Right lung (tissue), 10 donors: ENCODE results near the gene SLC25A3. TPM values are rescaled to one million over a fixed set of nuclear protein-coding genes. Genes with fewer than 3 reads are reported as not detected.
"Not testable (repeated sequence)": the region's sequence is repeated elsewhere in the genome, so short reads cannot be mapped to it uniquely, and the experiment has no call there.

Experiments used
- DNase-seq, 2 donors: peaks; one replicate each; pipeline ENCODE4 v3.0.0-alpha.2; 2013
- long read RNA-seq, 8 donors: transcript quantifications; one replicate each; lab custom pipeline, GENCODE V29; 2026
- polyA plus RNA-seq, 5 donors: library from polyadenylated mRNA; unstranded; fragments of 120-200 nt; gene quantifications; one replicate each; pipeline versions ENCODE4 v1.2.1 to v1.2.3, GENCODE V29; 2013; ENCODE audit warnings: inconsistent platforms in 1 of 5, low replicate concordance in 1 of 5; ENCODE audit not compliant: insufficient read length in 5 of 5, insufficient read depth in 1 of 5

Gene SLC25A3
- polyA plus RNA-seq: 100 to 1,000 TPM; 564 to 636 (median 591) TPM
- long read RNA-seq, donor 1, full-length matches to known transcripts: 300 of 472 reads
- long read RNA-seq, donor 1, partial matches to known transcripts: 152 of 472 reads
- long read RNA-seq, donor 1, other reads (novel, unspliced or antisense): 20 of 472 reads
- long read RNA-seq, donor 2, full-length matches to known transcripts: 175 of 224 reads
- long read RNA-seq, donor 2, partial matches to known transcripts: 37 of 224 reads
- long read RNA-seq, donor 2, other reads (novel, unspliced or antisense): 12 of 224 reads
- long read RNA-seq, donor 3, full-length matches to known transcripts: 232 of 384 reads
- long read RNA-seq, donor 3, partial matches to known transcripts: 132 of 384 reads
- long read RNA-seq, donor 3, other reads (novel, unspliced or antisense): 20 of 384 reads
- long read RNA-seq, donor 4, full-length matches to known transcripts: 149 of 229 reads
- long read RNA-seq, donor 4, partial matches to known transcripts: 74 of 229 reads
- long read RNA-seq, donor 4, other reads (novel, unspliced or antisense): 6 of 229 reads
- long read RNA-seq, donor 5, full-length matches to known transcripts: 350 of 538 reads
- long read RNA-seq, donor 5, partial matches to known transcripts: 156 of 538 reads
- long read RNA-seq, donor 5, other reads (novel, unspliced or antisense): 32 of 538 reads
- long read RNA-seq, donor 6, full-length matches to known transcripts: 269 of 410 reads
- long read RNA-seq, donor 6, partial matches to known transcripts: 114 of 410 reads
- long read RNA-seq, donor 6, other reads (novel, unspliced or antisense): 27 of 410 reads
- long read RNA-seq, donor 7, full-length matches to known transcripts: 85 of 300 reads
- long read RNA-seq, donor 7, partial matches to known transcripts: 134 of 300 reads
- long read RNA-seq, donor 7, other reads (novel, unspliced or antisense): 81 of 300 reads
- long read RNA-seq, donor 8, full-length matches to known transcripts: 90 of 134 reads
- long read RNA-seq, donor 8, partial matches to known transcripts: 38 of 134 reads
- long read RNA-seq, donor 8, other reads (novel, unspliced or antisense): 6 of 134 reads

DNA sequence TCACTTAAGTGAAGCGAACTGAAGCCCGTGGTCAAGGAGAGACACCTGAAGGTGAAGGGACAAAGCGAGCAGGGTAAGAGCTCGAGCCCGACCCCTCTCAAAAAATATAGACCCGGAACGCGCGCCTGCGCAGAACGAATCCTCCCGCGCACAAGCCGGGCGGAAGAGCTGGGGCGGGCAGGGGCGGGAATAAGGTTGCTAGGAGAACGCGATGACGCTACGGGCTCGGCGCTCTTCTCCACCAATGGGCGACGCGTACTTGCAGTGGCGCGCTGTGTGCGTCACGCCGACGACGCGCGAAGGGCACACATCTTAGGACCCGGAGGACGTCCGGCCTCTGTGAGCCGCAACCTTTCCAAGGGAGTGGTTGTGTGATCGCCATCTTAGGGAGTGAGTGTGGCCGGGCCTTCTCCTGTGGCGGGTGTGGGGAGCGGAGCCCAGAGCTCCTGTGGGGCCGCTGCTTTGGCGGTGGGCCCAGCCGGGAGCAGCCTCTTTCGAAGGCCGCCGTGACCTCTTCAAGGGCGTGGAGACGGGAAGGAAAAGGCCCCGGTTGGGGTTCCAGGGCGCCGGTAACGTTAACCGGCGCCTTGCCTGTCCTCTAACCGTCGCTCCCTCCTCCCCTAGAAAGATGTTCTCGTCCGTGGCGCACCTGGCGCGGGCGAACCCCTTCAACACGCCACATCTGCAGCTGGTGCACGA is at the start of gene SLC25A3:
Gene SLC25A3, plus strand, starts transcription at position 336 of the 699 bp plus-strand sequence. Its CDS starts 293 bp downstream, at position 629.
- peak; percentile 98 for DNase-seq

DNA sequence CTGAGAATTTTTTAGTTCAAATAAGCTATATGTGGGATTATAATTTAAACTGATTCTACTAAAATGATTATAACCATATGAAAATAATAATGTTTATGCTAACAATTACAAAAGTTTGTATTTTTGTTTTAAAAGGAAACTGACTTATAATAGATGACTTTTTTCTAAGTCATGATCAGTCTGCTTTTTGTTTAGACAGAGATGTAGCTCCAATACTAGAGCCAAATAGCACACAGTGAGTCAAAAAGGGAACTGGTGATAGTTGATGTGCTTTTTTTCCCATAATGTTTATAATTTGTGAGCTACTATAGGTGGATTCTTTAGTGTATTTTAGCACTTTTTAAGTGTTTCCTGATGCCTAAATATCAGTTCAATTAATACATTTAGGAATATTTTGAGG is 49.8 kb upstream of the SLC25A3 start:
- DNase-seq: no peak

- no peak for DNase-seq
Observed at GRCh38 chr12:98544751-98545150, 48.7 kb upstream of the SLC25A3 start.

GRCh38 chr12:98549371-98550110 is 43.9 kb upstream of the SLC25A3 start:
- no peak for DNase-seq

DNA sequence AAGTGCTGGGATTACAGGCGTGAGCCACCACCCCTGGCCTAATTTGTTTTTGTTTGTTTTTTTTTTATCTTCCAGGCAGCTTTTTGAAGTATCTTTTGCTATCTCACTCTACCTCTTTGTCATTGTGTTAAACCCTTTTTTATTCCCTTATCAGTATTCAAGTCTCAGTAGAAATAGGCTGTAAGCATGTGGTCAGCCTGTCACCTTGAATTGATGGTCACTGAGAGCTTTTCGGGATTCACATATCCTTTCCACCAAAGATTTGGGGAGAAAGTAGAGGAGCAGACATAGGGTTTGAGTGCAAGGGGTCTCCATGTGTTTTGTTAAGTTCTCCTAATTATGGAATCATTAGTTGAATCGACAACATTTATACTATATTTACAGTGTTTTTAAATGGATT is 41.7 kb upstream of the SLC25A3 start:
- no peak for DNase-seq

DNA sequence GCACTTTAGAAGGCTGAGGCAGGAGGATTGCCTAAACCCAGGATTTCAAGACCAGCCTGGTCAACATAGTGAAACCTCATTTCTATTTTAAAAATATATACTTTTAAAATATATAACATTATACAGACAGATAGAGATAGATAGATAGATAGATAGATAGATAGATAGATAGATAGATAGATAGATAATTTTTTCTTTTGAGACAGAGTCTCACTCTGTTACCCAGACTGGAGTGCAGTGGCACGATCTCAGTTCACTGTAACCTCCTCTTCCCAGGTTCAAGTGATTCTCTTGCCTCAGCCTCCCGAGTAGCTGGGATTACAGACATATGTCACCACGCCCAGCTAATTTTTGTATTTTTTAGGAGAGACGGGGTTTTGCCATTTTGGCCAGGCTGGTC is 35.4 kb upstream of the SLC25A3 start:
- DNase-seq: not testable (repeated sequence)

DNA sequence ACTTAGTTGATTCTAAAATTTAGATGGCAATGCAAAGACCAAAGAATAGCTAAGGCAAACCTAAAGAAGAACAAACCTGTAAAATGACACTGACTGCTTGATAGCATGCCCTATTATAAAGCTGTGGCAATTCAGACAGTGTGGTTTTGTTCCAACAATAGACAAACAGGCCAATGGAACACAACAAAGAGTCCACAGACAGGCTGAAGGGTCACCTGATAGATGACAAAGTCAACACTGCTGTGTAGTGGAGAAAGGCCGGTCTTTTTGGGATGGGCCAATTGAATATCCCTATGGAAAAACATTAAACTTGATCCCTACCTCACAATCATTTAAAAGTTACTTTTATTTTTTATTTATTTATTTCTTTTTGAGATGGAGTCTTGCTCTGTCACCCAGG is 33.8 kb upstream of the SLC25A3 start:
- DNase-seq: no peak

DNA sequence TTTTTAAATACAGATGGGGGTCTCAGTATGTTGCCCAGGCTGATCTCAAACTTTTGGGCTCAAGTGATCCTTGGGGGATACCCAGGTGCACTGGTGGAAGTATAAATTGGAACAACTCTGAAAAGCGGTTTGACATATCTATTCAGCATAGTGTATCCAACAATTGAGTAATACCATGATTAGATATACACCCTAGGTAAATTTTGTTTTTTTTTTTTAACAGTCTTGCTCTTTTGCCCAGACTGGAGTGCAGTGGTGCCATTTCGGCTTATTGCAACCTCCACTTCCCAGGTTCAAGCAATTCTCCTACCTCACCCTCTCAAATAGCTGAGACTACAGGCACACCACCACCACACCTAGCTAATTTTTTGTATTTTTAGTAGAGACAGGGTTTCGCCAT is 31.6 kb upstream of the SLC25A3 start:
- DNase-seq: no peak

- no peak for DNase-seq
Observed at GRCh38 chr12:98572010-98572409, 21.5 kb upstream of the SLC25A3 start.

DNA sequence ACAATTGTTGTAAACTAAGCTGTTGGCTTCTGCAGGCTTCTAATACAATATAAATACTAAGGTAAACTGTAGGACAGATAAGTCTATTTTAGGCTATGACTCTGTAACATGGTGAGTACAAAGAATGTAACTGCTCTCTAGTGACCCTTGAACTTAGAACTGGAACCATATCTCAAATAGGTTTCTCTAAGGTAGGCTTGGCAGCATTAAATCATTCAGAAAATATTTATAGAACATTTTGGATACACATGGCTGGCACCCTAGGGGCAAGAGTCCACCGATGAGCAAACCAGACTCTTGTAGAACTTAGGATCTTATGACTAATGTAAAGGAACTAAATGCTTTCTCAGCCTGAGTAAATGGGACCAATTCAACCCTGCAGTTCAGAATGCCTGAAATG is 19.4 kb upstream of the SLC25A3 start:
- no peak for DNase-seq

DNA sequence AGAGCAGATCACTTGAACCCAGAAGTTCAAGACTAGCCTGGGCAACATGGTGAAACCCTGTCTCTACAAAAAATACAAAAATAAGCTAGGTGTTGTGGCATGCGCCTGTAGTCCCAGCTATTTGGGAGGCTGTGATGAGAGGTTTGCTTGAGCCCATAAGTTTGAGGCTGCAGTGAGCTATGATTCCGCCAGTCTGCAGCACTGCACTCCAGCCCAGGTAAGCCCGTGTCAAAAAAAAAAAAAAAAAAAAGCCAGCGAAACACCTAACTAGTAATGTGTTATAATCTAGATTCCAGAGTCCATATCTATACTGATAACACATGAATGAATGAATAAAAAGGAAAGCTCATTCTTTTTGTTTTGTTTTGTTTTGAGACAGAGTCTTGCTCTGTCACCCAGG is 18.5 kb upstream of the SLC25A3 start:
- no peak for DNase-seq

DNA sequence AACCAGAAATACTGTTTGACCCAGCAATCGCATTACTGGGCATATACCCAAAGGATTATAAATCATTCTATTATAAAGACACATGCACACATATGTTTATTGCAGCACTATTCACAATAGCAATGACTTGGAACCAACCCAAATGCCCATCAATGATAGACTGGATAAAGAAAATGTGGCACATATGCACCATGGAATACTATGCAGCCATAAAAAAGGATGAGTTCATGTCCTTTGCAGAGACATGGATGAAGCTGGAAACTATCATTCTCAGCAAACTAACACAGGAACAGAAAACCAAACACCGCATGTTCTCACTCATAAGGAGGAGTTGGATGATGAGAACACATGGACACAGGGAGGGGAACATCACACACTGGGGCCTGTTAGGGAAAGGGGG is 16.7 kb upstream of the SLC25A3 start:
- not testable (repeated sequence) for DNase-seq

- no peak for DNase-seq
Observed at GRCh38 chr12:98578392-98578791, 15.1 kb upstream of the SLC25A3 start.

DNA sequence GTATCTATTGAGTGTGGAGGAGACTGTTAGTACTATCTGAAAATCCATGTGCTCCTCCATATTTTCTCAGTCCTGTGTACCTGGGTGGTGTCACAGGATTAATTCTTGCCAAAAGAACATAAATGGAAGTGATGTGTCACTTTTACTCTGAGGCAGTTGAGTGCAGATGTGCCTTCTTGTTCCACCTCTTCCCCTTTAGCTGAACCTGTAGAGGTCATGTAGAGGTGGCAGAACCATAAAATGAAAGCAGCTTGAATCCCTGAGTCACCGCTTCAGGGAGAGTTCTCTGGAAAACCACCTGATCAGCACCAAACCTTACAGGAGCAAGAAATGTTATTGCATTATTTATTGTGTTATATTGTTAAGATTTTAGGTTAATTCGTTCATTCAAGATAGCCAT is 14.7 kb upstream of the SLC25A3 start:
- no peak for DNase-seq

GRCh38 chr12:98579347-98579746 is 14.1 kb upstream of the SLC25A3 start:
- no peak for DNase-seq

- no peak for DNase-seq
Observed at GRCh38 chr12:98579835-98580234, 13.7 kb upstream of the SLC25A3 start.

GRCh38 chr12:98580695-98581094 is 12.8 kb upstream of the SLC25A3 start:
- no peak for DNase-seq

GRCh38 chr12:98581101-98581500 is 12.4 kb upstream of the SLC25A3 start:
- no peak for DNase-seq

GRCh38 chr12:98582093-98582492 is 11.4 kb upstream of the SLC25A3 start:
- no peak for DNase-seq

GRCh38 chr12:98587084-98587483 is 6.4 kb upstream of the SLC25A3 start:
- DNase-seq: no peak

DNA sequence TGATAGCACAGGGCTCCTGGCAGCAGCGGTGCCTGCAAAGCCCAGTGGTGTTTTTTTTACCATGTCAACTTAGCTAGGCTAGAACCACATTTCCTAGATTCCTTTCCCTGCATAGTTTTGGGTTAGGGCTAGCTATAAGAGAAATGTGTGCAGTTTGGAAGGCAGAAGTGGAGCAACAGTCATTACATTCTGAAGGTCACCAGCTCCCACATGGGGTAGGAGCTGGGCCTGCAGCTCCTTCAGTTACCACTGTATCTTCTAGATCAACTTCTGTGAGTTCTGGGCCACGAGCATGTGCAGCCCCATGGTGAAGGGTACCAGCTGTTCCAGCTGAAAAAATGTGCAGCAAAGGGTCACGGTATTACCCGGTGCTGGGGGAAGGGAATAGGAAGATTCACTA is 2.3 kb upstream of the SLC25A3 start:
- no peak for DNase-seq
